Eye (tissue), 1 donor: ENCODE measurements around the gene DCST2.
A peak's percentile ranks its signal among the peaks of the same experiment; 100 is the strongest.

Source experiments
- DNase-seq: peaks from one replicate; pipeline ENCODE4 v3.0.0-alpha.2; 2015

The DCST2 gene

DNA sequence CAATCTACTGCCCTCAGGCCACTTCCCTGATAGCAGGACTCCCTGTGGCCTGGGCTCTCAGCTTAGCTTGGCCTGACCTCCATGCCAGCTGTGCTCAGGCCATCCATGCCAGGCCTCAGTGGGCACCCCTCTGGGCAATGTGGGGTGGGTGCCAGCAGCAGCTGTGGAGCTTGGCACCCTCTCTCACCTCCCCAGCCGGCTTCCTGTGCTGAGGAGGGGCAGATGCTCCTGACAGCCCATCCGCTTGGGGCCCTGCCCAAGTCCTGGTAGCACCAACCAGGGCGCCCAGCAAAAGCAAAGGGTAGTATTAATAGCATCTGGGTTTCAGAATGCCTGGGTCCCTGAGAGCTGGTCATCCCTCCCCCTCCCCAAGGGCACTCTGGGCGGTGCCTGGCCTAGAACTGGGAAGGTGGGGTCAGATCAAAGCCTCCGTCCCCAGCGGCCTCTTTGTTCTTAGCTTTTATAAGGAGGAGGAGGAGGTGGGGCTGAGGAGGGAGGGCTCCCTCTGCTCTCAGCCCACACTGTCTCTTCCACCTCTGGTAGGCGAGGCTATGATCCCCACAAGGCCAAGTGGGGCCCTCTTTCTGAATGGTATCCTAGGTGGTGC, 36.1 kb upstream of the DCST2 start:
- peak; percentile 70 for DNase-seq

- DNase-seq, result no peak
Observed at GRCh38 chr1:155068599-155068998, 35.0 kb upstream of the DCST2 start.

GRCh38 chr1:155066777-155067176, 33.2 kb upstream of the DCST2 start:
- DNase-seq, result no peak

DNA sequence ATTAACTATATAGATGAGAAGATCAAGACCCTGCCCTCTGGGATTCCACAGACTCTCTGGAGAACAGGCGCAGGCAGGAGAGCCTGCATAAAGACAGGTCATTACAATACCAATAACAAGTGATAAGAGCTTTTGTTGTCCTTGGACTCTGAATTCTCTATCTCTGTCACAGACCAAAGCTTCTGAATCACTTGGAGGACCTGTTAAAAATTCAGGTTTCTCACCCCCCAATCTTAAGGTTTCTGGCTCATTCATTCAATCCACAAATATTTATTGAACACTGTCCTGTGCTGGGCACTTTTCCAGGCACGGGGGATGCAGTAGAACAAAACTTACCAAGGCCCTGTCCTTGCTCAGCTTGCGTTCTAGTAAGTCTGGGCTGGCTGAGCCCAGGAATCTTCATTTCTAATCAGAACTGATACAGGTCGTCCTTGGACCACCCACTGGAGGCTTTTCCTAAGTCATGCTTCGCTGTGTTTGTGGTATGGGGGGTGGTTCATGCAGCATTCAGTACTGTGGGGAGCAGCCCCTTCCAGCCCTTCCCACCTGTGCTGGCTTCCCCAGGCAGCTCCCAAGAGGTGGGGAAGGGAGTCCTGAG, 31.4 kb upstream of the DCST2 start:
- DNase-seq, result no peak

GRCh38 chr1:155064111-155064831, 30.7 kb upstream of the DCST2 start:
- DNase-seq, result peak; percentile 83

GRCh38 chr1:155063550-155064110, 30.0 kb upstream of the DCST2 start, which contains the start of gene EFNA4:
TSS of gene EFNA4 (plus strand) at chr1:155063740. CDS start at chr1:155063824, 84 bp downstream.
- DNase-seq, result peak; percentile 97

- DNase-seq, result peak; percentile 91
Observed at GRCh38 chr1:155062702-155063411, 29.3 kb upstream of the DCST2 start.

GRCh38 chr1:155062151-155062686, 28.6 kb upstream of the DCST2 start:
- DNase-seq, result peak; percentile 72

GRCh38 chr1:155061381-155062150, 28.0 kb upstream of the DCST2 start:
- DNase-seq, result peak; percentile 97

DNA sequence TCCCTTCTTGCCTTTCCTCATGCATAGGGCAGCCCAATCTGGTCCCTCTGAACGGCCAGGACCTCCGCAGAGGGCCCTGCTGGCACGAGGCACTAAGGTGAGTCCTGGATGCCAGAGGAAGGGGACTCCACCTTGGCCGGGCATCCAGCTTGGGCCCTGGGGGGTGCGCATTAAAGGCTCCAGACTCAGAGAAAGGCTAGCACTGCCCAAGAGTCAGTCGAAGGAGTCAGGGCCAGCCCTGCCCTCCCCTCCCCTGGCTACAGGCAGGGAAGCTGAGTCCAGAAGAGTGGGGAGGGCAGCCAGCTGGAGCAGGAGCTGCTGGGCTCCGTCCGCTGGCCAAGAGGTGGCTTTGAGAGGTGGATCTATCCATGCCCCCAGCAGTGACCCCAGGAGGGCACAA, 27.2 kb upstream of the DCST2 start:
- DNase-seq, result no peak

- DNase-seq, result no peak
Observed at GRCh38 chr1:155057788-155058211, 24.2 kb upstream of the DCST2 start.

GRCh38 chr1:155057104-155057503, 23.5 kb upstream of the DCST2 start:
- no peak for DNase-seq

DNA sequence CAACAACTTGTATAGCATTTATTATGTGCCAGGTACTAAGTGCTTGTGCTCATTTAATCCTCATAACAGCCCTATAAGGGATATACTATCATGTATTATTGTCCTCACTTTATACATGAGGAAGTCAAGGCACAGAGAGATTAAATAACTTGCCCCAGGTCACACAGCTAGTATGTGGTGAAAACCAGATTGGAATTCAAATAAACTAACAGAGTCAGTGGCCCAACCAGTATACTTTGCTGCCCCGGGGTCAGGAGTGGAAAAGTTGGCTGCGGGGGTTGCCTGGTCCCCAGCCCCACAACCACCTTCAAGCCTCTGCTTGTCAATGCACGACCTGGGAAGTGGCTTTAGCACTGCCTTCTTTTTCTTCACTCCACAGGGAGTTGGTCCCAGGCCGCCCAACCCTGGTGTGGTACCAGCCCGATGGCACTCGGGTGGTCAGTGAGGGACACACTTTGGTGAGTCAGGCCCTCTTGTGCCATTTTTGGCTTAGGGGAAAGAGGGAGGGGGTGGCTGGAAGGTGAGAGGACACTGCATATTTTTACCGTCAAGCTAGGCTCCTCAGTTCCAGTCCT, 20.0 kb upstream of the DCST2 start:
- no peak for DNase-seq

GRCh38 chr1:155052439-155053395, 19.1 kb upstream of the DCST2 start:
- DNase-seq, result no peak

DNA sequence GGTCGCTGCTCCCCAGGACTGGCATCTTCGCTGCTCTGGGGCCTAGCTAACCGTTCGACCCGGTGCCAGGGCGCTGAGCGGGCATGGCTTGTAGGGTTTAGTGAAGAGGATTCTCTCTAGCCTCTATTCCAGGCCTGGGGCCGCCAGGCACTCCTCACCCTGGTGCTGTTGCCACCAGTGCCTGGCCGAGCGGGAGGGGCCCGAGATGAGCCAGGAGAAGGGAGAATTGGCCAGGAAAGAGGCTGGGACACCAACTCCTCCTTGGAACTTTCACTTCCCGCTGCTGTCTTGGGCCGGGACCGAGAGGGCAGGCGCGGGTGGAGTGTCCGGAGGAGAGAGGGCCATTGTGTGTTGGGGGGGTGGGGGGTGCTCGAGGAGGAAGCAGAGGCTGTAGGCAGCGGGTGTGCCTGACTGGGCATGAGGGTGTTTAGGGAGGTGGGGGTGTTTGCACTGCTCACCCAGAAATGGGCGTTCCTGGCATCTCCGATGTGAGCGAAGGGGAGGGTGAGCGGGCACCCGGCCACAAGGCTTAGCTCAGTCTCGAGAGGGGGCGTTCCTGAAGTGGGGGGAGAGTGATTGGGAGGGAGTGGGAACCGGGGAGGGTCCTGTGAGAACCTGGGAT, 18.3 kb upstream of the DCST2 start:
- DNase-seq, result peak; percentile 30

GRCh38 chr1:155051342-155051776, 17.8 kb upstream of the DCST2 start:
- no peak for DNase-seq

DNA sequence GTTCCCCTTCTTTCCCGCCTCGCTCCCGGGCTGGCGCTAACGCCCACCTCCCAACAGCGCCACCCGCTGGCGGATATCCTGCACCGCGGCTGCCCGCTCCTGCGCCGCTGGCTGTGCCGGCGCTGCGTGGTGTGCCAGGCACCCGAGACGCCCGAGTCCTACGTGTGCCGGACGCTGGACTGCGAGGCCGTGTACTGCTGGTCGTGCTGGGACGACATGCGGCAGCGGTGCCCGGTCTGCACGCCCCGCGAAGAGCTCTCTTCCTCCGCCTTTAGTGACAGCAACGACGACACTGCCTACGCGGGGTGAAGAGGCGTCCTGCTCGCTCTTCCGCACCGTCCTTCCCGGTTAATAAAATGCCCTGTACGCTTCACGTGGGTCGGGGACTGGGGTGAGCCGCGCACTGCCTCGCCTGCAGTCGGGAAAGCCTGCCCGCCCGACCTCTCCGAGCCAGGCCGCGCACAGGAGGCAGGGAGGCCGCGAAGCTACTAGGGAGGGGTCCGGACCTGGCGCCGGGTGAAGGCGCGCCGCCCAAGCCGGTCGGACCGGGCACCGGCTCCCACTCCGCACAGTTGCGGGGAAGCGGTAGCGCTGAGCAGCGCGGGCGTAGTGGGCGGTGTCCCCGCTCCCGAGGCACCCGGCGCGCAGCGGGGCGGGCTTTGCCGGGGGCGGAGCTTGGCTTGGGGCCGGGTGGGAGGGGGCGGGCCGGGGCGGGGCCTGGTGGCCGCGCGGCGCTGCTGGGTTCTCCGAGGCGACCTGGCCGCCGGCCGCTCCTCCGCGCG, 17.2 kb upstream of the DCST2 start, which contains the start of gene ADAM15:
Gene ADAM15, plus strand, starts transcription at position 757 of the 782 bp plus-strand sequence. CDS start 71 bp downstream, outside the sequence.
- peak; percentile 95 for DNase-seq

GRCh38 chr1:155049651-155050559, 16.3 kb upstream of the DCST2 start:
- peak; percentile 44 for DNase-seq
